Measurements from ENCODE around the gene ITPR2. TPM values are rescaled to one million over a fixed set of nuclear protein-coding genes. Genes with fewer than 3 reads are reported as not detected.

ITPR2 gene
- total RNA-seq, 1 donor from 2014 or later: 71.7 TPM

- ATAC-seq (no peak), DNase-seq (ENCODE audit: low spot score) (no peak)
- intact Hi-C loops (cut with DNase I): no loop called here
These were observed 4.5 kb downstream of the ITPR2 start for GRCh38 chr12:26828280-26829073.

DNA sequence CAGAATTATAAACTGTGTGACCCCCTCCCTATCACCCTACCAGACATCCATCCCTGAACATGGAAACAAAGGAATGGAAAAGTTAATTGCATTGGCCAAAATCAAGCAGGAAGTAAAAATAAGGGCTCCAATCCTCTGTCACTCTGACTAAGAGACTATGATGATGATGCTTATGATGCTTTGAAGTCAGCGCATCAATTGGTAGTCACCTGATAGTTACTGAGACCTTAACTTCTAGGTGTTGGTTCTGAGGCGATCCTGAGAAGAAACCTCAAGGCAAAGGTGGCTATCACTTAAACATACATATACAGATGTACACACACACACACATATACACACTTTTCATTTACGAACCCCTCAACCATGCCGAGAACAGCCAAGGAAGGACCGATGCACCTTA is 6.6 kb downstream of the ITPR2 start:
- intact Hi-C loops (cut with DNase I): no loop called here
- ATAC-seq (no peak), DNase-seq (ENCODE audit: low spot score) (no peak)

DNA sequence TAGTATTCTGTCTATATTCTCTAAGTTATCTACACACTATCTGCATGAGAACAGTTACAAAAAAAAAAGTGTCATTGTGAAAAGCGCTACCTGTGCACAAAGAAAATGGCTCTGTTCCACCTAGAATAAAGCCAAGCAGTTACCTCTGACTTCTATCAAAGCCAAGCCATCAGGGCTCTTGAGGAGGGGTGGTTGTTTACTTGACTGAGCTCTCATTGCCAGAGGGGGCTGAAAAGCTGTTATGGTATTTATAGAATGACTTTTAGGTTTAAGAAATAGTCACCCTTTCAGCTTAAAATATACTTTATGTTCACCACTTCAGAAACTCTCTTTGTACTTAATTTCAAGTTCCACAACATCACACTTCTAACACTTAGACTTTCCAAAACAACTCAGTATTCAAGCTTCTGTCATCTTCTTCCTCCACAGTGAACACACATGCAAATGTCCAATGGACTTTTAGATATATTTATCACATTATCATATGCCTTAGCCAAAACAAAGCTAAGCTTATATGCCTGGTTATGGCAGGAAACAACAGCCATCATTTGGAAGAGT is 7.5 kb downstream of the ITPR2 start:
- no peak for ATAC-seq
- DNase-seq (ENCODE audit: low spot score): no peak
- intact Hi-C loops (cut with DNase I): no loop called here

DNA sequence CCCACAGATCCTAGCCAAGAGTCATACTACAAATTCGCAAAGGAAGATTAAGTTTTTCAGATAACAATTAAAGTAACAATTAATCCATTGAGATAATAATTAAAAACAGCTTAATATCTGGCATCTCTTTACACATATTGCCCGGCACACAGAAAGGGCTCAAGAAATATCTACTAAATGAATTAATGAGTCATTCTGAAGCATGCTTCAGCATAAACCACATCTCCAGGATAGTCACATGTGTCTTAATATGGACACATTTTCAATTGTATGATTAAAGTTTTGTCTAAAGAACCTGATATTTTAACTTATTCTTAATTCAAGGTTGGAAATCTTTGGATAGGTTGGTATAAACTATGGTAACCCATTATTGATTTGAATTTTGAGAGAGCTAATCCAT is 9.6 kb downstream of the ITPR2 start:
- DNase-seq (ENCODE audit: low spot score) (no peak), ATAC-seq (no peak)
- intact Hi-C loops (cut with DNase I): no loop called here

- DNase-seq (ENCODE audit: low spot score): no peak
- no peak for ATAC-seq
- intact Hi-C loops (cut with DNase I): no loop called here
These were observed 11.0 kb downstream of the ITPR2 start for GRCh38 chr12:26822026-26822425.

GRCh38 chr12:26821212-26821701 is 11.7 kb downstream of the ITPR2 start:
- no peak for ATAC-seq
- intact Hi-C loops (cut with DNase I): no loop called here

DNA sequence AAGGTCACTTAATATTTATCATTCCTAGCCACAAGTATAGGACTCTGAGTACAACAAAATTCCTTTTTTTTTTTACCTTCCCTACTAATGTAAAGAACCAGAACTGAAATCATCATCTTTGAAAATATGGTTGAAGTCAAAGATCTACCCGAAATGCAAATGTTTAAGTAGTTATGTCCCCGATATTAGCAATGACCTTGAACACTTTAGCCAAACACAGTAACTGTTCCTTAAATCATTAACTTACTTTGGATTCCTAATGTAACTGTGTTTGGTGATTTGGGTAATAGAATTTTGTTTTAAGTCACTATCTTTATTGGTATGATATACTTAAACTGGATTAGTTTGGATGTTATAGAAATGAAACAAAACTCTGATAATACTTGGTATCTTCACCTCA is 14.4 kb downstream of the ITPR2 start:
- no peak for ATAC-seq
- DNase-seq (ENCODE audit: low spot score): no peak
- intact Hi-C loops (cut with DNase I): no loop called here

More at GRCh38 chr12:26821212-26821701, 11.7 kb downstream of the ITPR2 start:
- no peak for DNase-seq (ENCODE audit: low spot score)

- DNase-seq (ENCODE audit: low spot score): no peak
- no peak for ATAC-seq
- intact Hi-C loops (cut with DNase I): no loop called here
These were observed 14.8 kb downstream of the ITPR2 start for GRCh38 chr12:26818201-26818600.

DNA sequence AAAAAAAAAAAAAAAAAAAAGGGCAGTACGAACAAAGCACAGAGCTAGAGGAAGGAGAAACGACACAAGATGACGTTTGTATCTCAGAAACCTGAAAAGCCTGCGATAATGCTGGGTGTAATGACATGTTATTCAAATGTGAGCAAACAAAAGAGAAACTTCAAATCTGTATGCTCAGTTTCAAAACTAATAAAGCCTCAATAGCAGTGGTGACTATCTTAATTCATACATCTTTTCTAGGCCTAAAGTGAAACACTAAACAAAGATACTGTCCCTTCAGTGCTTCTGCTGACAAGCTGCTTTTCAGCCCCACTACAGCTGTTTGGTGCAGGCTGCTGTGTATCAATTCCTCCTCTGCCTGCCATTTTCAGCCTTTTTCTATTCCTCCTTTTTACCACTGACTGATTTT is 15.8 kb downstream of the ITPR2 start:
- intact Hi-C loops (cut with DNase I): no loop called here
- peak; percentile 53 for ATAC-seq
- no peak for DNase-seq (ENCODE audit: low spot score)

DNA sequence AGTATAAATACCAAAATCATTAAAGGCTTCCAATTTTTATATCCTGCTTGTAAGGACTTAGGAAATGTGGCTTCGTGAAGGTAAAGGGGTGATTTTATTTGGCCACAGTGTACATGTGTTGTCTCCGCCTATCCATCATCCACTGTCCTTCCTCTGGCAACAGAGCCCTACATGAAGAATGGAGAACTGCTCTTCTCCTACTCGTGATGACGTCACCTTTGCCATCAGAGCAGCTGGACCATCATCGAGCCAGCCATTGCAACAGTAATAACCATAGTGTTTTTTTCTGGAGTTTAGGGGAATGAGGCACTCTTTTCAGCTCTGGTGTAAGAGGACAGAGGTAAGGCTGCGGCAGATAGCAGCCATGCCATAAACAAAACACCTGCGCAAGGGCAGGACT is 19.2 kb downstream of the ITPR2 start:
- intact Hi-C loops (cut with DNase I): no loop called here
- ATAC-seq (no peak), DNase-seq (ENCODE audit: low spot score) (no peak)

- intact Hi-C loops (cut with DNase I): no loop called here
- ATAC-seq (peak; percentile 92), DNase-seq (ENCODE audit: low spot score) (peak; percentile 68)
These were observed 22.7 kb downstream of the ITPR2 start for GRCh38 chr12:26810330-26810729.

- intact Hi-C loops (cut with DNase I): no loop called here
- no peak for ATAC-seq
- no peak for DNase-seq (ENCODE audit: low spot score)
These were observed 23.2 kb downstream of the ITPR2 start for GRCh38 chr12:26809611-26810285.

DNA sequence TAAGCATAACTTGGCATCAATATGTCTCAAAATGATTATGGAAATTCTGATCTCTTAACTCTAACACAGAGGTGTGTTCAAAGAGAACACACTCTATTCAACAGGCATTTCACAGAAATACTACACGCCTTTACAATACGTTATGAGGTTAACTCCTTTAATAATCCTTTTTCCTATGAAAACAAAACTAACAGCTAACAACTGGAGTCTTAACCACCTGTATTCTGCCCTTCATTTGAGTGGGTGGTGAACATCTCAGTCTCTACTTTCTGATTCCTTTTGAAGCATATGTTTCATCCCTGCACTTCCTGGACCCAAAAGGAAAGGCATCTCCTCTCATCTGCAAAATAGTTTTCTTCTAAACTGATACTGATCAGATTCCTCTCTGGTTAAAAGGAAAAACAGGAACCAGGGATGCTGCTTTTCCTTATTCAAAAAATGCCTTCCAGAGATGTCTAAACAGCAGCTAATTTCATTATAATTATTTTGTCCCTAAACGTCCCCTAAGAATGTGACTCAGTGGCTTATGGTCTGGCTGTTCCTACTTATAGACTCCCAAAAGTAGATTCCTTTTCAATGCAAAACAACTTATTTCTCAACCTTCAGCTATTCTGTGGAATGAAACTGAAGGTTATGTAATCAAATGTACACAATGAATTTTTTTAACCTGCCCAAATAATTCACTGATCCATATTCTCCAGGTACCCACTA is 24.1 kb downstream of the ITPR2 start:
- intact Hi-C loops (cut with DNase I): no loop called here
- no peak for ATAC-seq
- DNase-seq (ENCODE audit: low spot score): no peak

DNA sequence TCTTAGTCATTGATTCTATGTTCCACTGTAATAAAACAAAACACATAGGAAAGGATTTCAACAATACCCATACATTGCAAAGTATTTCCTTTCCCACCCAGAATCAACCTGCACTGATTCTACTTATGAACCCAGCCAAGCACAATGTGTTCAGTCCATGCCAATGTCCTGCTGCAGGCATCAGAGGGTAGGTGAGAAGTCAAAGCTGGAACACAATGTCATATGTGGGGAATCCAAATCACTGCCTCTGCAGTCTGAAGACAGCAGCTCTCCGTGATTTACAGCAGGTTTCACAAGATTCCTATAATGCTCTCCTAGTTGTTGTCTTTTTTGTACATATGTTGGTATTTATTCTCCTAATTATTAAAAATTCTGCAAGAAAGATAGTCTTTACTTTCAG is 25.7 kb downstream of the ITPR2 start:
- DNase-seq (ENCODE audit: low spot score) (no peak), ATAC-seq (no peak)
- intact Hi-C loops (cut with DNase I): no loop called here

GRCh38 chr12:26806556-26806955 is 26.4 kb downstream of the ITPR2 start:
- intact Hi-C loops (cut with DNase I): no loop called here
- ATAC-seq: no peak
- no peak for DNase-seq (ENCODE audit: low spot score)

DNA sequence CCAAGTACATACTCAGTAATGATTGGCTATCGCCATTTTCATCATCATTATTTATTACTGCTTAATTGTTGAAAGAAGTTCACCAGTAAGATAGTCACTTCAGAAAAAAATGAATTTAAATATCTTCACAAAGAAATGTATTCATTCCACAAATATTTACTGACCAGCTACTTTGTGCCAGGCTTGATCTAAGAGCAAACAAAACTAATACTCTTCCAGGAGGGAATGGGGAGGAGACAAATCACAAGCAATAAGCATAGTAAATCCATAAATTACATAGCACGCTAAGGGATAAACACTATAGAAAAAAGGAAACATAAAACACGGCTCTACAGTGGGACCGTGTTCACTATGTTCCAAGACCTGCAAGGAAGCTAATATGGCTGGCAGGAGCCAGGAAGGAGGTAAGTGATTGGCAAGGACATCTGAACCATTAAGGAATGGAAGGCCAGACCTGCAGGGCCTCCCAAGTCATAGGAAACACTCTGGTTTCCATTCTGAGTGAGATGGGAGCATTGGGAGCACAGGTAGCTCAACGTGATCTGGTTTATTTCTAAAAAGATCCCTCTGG is 27.5 kb downstream of the ITPR2 start:
- no peak for DNase-seq (ENCODE audit: low spot score)
- intact Hi-C loops (cut with DNase I): no loop called here
- ATAC-seq: no peak

GRCh38 chr12:26803552-26803951 is 29.4 kb downstream of the ITPR2 start:
- intact Hi-C loops (cut with DNase I): no loop called here
- DNase-seq (ENCODE audit: low spot score): no peak
- ATAC-seq: no peak

GRCh38 chr12:26801486-26801885 is 31.5 kb downstream of the ITPR2 start:
- no peak for DNase-seq (ENCODE audit: low spot score)
- intact Hi-C loops (cut with DNase I): no loop called here
- ATAC-seq: no peak

DNA sequence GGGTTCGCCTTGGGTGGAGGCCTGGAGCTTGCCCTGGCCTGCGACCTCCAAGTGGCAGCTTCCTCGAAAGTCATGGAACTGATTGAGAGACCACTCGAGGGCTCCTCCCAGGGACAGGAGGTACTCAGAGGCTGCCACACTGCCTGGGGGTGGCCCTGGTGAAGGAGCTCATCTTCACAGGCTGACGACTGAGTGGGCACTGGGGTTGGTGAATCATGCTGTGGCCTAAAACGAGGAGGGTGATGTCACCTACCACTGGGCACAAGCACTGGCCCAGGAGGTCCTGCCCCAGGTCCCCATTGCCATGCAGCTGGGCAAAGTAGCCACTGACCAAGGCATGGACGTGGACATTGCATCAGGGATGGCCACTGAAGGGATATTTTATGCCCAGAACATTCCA is 32.1 kb downstream of the ITPR2 start:
- intact Hi-C loops (cut with DNase I): no loop called here
- DNase-seq (ENCODE audit: low spot score) (no peak), ATAC-seq (no peak)

Data from sciatic nerve (tissue), 2 donors.